ENCODE data around the gene WDR33.

- TF ChIP-seq CTCF (IDR thresholded peaks at IDR 0.05) (no peak), POLR2A (IDR thresholded peaks at IDR 0.05) (no peak), POLR2AphosphoS5 (IDR thresholded peaks at IDR 0.05) (no peak)
Observed at GRCh38 chr2:127753374-127753773, 57.6 kb downstream of the WDR33 start.

Data from breast epithelium (tissue), 3 donors.